Measurements from ENCODE around the gene ORC2. TPM values are rescaled to one million over a fixed set of nuclear protein-coding genes. Genes with fewer than 3 reads are reported as not detected.

Gene ORC2
- 14.6 and 16.9 TPM in 2 replicates for total RNA-seq

DNA sequence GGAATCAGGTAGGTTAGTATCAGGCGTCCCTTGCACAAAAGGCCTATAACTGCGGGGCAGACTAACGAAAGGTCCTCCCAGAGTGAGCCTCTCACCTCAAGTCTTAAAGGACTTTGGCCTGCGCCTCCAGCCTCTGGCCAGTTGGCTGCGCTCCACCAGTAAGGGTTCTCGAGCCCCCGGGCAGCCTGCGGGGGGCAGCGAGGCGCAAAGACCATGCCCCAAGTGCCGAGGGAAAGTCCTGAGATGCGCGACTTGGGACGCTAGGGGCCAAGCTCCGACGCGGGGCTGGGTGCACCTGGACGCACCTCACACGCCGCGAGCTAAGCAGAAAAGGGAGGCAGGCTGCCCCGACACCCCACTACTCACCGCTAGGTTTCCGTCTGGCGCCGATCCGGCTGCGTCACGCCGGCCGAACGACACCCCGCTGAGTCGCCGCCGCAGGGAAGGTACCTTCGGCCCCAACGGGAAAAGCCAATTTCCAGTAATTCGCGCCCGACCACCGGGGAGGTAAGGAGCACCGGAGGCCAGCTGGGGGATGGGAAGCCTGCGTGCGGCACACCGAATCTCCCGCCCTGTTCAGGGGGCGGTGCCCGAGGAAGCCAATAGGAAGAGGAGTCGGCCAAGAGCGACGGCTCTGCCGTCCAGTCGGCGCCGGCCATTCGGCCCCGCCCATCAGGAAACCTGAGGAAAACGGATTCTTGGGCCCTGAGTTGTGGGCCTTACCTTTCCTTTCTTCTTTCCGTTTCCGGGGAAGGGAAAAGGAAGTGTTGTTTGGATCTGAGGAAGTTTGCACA lies at the start of gene ORC2:
TSS of gene ORC2 (minus strand) at position 537 of the 794 bp plus-strand sequence. CDS start 5,537 bp downstream, outside the sequence.

DNA sequence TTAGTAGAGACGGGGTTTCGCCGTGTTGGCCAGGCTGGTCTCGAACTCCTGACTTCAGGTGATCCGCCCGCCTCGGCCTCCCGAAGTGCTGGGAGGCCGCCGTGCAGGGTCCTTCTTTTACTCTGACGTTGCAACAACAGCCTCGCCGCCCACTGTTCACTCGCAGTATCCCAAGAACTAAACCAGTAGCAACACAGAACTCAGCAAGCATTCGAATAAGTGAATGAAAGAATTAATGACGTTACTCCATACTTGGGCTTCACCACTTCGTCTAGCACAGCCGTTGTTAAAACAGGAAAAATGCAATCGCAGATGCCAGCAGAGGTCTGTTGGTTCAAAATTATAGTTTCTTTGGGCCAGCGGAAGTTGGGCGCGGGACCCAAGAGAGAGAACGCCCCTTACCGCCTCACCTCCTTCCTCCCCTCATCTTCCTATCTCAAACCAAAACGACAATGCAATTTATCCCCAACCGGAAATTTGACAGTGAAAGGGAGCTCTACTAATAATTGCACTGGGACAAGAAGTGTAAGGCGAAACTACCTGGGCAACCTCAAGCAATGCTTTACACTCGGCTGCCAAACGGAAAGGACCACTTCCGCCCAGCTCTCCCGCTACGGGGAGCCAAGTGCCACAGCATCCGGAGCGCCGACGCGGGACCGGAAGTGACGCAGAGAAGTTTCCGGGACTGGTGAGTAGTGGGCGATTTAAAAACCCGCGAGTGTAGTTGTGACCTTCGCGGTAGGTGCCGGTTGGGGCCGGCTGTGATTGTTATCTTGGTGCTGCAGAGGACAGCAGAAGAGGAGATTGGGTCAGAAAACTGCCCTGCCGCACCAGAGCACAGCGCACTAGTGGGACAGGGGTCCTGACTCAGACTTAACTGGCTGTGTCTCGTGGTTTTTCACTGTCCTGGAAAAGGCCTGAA lies 74.5 kb downstream of the ORC2 start, which contains the start of the genes NIF3L1 and PPIL3:
TSS of gene NIF3L1 (plus strand) at position 668 of the 922 bp plus-strand sequence. CDS start 2,573 bp downstream, outside the sequence.
TSS of gene PPIL3 (minus strand) at position 374 of the 922 bp plus-strand sequence. CDS start 1,462 bp downstream, outside the sequence.

DNA sequence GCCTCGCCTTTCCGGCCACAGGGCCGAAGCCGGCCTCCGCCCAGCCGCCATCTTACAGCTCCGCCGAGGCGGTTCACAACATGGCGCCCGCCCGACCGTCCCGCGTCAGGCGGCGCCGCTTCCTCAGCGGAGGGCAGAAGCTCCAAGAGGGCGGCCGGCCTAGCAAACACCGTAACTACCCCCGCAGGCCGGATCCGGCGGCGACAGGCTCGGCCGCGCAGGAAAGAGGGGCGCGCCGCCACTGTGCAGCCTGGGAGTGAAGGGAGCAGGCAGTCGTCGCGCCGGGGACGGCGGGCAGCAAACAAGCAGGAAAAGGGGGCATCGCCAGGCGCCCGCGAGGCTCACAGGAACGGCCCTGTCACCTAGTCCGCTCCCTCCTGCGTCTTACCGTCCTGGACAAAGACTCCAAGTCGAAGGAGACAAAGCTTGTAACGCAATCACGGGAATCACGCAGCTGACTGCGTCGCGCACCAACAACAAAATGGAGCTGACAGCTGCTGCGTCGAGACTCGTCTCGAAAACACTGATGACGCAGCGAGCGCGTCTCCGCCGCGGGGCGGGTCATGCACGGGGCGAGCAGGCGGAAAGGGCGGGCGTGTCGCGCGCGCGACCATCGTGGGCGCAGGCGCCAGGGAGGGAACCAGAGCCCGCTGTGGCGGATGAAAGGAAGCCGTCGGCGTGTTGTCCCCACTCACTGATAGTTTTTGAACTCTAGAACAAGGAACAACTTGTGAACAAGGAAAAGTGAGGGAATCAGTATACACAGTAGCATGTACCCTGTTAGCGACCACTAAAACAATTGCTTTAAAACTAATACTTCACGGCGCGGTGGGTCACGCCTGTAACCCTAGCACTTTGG lies 99.1 kb downstream of the ORC2 start, which contains the start of gene CLK1:
TSS of gene CLK1 (minus strand) at position 483 of the 859 bp plus-strand sequence. CDS start 2,796 bp downstream, outside the sequence.

Other genes with a start within 250 kb of the ORC2 start
- gene BZW1, start 151.8 kb downstream of the ORC2 start, total RNA-seq: 337 and 384 TPM in 2 replicates
- gene CLK1, start 99.0 kb downstream of the ORC2 start, total RNA-seq: 26.0 and 36.5 TPM in 2 replicates
- 19.4 and 24.4 TPM in 2 replicates for gene PPIL3, start 74.6 kb downstream of the ORC2 start, total RNA-seq
- 13.9 and 16.3 TPM in 2 replicates for gene NIF3L1, start 74.3 kb downstream of the ORC2 start, total RNA-seq
- gene HYCC2, start 108.0 kb upstream of the ORC2 start, total RNA-seq: 4.5 and 8.1 TPM in 2 replicates
- gene NDUFB3, start 108.3 kb upstream of the ORC2 start, total RNA-seq: 112 and 133 TPM in 2 replicates
- 185 and 191 TPM in 2 replicates for gene CFLAR, start 152.5 kb upstream of the ORC2 start, total RNA-seq
- gene CASP10, start 219.5 kb upstream of the ORC2 start, total RNA-seq: 28.2 and 34.0 TPM in 2 replicates